KG1 (cell line): ENCODE results near the gene TMEM97.

Experiments
- DNase-seq: peaks from one replicate; lab custom pipeline; 2025; lab: John Stamatoyannopoulos, UW

The TMEM97 gene

DNA sequence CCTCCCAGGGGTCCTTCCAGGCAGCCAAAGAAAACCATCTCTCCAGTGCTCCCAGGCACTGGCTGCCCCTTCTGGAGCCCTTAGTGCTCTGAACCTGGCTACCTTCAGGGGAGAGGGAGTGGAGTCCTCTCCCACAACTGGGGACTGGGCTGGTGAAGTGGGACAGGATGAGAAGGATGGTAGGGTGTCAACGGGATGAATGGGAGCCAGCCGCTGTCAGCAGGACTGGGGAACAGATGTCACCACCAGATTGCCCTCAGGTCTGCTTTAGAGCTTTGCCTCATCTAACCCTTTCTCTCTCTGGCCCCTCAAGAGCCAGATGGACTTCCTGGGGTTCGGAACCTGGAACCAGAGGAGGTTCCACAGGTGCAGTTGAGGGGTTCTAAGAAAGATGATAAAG lies 46.5 kb downstream of the TMEM97 start:
- DNase-seq: no peak

DNA sequence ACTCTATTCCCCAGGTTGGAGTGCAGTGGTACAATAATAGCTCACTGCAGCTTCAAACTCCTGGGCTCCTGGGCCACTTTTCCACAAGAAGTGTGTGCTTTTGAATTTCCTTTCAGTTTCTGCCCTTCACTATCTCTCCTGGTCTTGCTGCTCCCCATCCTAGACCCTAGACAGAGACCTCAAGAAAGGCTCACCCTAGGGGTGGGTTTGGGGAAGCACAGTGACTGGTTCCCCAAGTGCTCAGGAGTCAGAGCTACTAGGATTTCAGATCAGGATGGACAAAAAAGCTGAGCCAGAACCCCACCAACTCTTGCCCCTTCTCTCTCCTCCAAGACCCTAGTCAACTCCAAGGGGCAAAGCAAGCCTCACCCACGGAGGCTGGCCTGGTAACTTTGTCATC lies 47.6 kb downstream of the TMEM97 start:
- DNase-seq: no peak

DNA sequence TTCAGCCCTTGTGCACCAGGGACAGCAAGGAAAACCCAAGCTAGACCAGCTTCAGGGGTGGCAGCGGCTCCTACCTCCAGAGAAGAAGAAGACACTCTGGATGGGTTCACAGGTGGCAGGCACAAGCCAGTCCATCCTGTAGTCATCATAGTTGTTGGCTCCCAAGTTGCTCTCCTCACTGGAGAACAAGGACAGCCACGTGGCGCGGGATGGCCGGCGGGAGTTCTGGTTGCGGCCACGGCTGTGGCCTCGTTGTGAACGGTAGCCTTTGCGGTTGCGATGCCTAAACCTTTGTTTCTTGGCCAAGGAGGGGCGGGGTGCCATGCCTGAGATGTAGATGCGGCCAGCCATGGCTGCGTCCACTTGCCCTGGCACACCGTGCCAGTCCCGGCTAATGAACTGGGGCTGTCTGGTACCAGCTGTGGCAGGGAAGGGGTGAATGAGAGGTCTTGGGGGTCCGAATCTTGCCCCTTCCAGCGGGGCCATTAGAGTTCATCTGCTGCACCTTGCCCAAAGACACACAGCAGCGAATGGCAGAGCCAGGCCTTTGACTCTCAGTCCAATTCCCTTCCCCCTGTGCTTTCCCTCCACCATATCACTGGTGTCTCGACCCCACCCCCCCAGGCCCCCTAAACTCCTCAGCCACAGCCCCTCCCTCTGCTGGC lies 48.8 kb downstream of the TMEM97 start:
- DNase-seq: no peak

DNA sequence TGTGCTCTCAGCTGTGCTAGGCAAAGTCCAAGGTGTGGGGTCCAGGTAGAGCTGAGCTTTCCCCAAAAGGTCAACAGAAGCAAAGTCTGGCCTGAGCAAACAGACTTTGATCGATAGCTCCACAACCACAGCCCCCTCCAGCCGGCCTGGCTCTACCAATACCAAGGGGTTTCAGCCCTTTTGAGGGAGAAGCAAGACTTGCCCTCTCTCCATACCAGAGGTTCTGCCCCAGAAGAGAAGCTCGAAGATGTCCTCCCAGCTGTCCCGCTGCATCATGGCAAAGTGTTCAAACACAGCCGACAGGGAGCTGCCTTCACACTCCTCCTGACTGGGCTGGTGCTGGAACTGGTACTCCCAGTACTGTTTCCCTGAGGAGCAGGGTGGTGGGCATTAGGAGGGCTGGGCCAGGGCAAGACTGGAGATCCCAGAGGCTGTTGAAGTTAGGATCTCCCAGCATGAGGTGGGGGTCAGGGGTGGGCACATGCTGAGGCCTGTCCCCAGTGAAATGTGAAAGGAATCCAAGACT lies 49.4 kb downstream of the TMEM97 start:
- no peak for DNase-seq

DNA sequence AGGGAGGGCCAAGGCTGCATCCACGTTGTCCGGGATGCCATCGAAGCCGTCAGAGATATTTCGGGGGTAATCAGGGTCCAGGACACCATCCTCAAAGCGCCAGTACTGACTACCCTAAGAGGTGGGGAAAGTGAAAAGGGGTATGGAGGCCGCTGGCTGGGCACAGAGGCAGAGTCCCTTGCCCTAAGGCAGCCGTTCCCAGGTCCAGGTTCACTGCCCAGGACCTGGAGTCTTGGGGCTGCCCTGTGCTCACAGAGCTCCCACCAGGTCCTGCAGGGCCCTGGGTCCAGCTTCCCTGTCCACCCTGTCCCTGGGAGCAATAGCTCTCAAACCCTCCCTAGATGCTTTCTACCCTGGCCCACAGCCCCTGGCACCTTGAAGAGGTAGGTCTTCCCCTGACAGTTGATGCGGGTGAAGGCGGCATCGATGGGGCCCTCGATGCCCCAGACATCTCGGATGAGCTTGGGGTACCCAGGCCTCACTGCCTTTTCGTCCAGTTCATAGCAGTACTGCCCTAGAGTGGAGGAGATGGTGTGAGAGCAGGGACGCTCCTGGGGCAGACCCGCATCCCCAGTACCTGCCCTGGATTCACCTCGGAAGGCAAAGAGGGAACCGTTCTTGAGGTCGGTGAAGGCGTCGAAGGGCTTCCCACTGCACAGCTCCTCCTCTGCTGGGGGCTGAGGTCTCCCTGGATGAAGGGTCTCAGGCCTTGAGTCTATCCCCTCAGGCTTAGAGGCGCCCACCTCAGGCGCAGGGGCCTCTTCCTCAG lies 50.1 kb downstream of the TMEM97 start:
- no peak for DNase-seq

DNA sequence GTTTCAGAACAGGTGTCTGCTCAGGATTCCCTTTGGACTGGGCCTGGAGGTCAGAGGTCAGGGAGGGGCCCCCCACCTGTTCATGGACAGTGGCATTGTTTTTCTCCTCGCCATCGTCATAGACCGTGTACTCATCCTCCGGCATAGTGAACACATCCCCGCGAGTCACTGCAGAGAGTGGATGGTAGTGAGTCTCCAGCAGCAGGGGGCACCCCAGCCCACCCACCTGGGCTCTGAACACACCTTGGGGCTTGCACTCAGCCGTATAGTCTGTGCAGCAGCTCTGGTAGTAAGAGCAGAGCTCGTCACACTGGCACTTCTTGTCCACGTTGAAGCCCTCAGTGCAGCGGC lies 50.7 kb downstream of the TMEM97 start:
- no peak for DNase-seq

DNA sequence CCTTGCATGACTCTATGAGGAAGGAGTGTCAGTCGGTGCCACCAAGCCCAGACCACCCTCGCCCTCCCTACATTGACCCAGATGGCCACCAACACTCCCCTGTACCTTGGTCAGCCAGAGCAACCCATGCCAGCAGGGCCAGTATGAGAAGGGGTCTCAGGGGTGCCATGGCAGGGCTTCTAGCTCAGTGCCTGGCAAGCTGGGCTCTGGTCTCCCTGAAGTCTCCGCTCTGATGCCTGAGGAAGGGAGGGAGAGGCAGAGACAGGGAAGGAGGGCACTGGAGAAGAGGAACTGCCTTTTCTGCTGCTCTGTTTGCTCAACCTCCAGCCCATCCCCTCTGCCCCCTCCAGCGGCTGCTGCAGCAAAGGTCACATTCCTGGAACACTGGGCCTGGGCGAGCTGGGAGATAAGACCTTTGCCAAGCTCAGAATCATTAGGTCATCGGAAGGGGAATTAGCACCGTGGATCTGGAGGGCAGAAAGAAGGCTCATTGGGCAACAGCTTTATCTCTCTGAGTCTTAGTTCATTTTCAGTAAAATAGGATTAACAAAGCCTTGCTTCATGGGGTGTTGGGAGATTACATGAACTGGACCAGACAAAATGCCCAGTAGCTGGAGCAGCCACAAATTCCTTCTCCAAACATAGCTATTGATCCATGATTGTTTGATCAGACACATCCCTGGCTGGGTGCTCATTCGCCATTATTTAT lies 51.2 kb downstream of the TMEM97 start, which contains the start of gene VTN:
Gene VTN (minus strand): TSS at position 273 of the 709 bp plus-strand sequence. CDS start 104 bp downstream, at position 169.
- no peak for DNase-seq

DNA sequence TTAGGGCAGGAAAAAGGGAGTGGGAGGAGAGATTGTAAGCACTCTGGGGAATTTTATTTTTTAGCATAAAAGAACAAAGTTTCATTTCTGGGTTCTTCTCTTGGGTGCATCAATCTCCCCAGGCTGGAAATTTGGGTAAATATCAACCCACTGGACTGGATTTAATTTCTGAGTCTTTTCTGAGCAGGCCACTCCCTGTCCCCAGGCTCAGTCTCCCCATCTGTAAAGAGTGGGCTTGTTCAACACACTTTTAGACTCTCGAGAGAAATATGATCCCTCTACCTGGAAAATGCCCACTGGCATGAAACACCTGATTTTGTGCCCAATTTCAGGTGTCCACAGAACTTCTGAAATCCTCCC lies 51.7 kb downstream of the TMEM97 start:
- no peak for DNase-seq

DNA sequence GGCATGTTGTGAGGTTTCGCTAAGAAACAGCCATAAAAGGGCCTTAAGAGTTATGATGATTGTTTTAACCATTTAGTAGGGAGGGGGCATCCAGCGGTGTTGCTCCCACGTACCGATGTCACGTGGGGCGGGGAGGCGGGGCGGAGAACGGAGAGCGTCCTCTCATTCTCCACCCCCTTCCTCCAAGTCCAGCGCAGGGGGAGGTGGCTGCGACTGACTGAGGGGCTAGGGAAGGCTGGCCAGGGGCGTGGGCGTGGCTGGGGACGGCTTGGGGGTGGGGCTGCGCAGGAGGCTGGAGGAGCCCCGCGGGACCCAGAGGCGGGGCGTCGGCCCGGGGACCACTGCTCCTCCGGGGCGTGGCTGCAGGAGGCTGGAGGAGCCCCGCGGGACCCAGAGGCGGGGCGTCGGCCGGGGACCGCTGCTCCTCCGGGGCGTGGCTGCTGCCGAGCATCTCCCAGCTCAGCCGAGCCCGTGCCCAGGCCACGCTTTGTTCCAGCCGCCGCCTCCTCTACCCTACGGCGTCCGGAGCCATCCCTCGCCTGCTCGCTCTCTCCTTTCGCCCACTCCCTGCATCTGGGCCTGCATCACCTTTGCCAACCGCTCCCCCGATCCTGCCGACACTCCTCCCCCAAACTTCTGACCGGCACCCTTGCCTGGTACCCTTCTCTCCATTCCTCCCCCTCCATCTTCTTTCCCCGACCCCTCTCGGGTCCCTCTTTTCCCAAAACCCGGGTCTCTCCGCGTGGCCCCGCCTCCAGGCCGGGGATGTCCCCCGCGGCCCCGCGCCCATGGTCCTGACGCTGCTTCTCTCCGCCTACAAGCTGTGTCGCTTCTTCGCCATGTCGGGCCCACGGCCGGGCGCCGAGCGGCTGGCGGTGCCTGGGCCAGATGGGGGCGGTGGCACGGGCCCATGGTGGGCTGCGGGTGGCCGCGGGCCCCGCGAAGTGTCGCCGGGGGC lies 52.5 kb downstream of the TMEM97 start, which contains the start of gene SARM1:
Gene SARM1 (plus strand): TSS at position 450 of the 958 bp plus-strand sequence. CDS start 339 bp downstream, at position 789.
- DNase-seq: no peak

DNA sequence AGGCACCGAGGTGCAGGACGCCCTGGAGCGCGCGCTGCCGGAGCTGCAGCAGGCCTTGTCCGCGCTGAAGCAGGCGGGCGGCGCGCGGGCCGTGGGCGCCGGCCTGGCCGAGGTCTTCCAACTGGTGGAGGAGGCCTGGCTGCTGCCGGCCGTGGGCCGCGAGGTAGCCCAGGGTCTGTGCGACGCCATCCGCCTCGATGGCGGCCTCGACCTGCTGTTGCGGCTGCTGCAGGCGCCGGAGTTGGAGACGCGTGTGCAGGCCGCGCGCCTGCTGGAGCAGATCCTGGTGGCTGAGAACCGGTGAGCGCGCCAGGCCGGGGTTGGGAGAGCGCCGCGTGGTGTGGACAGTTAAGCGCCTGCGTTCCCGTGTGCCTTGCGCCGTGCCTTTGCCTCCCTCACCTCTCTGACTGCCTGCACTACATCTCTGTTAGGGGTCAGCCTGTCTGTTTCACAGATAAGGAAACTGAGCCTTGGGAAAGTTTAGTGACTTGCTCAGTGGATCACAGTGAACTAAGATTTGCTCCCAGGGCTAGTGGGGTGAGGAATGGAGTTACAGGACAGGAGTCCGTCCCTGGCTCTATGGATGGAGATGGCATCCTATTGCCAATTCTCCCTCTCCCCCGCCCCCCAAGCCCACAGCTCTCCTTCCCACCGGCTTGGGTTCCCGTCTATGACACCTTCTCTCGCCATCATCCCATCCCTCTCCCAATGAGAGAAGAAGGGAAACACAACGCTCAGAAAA lies 53.4 kb downstream of the TMEM97 start:
- no peak for DNase-seq

DNA sequence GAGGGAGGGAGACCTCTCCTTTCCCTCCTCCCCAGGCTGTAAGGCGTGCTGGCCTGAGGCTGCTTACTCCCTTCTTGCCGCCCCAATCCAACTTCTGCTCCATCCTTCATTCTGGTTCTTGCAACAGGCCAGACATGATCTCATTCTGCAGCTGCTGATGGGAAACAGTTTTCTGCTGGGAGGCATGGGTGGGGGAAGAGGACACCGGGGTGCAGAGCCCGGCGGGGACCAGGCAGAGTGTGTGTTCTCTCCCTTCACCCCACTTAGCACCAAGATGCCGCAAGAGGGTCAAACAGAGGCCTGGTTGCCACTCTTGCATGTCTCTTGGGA lies 53.9 kb downstream of the TMEM97 start:
- no peak for DNase-seq
